GM12875 (cell line): Measurements from ENCODE around the gene NFE2L1.
A peak's percentile ranks its signal among the peaks of the same experiment; 100 is the strongest.

ENCODE experiments used
- H3K4me3 ChIP-seq: one replicate; pipeline ENCODE4 v1.5.1; 2011; ENCODE audit warnings: low read depth, low read length, control low read depth
- CTCF ChIP-seq: IDR thresholded peaks from 2 replicates; pipeline ENCODE4 v1.5.1; 2011; ENCODE audit warnings: low read depth, mild to moderate bottlenecking, control low read depth, inconsistent platforms, low read length, moderate library complexity, borderline replicate concordance; ENCODE audit not compliant: insufficient read depth

The NFE2L1 gene

GRCh38 chr17:48100591-48101011, 52.4 kb downstream of the NFE2L1 start:
- TF ChIP-seq CTCF: no peak
- peak overlapping the region; percentile 89 for H3K4me3 ChIP-seq

GRCh38 chr17:48101012-48101720, 53.0 kb downstream of the NFE2L1 start, which contains the start of gene CBX1:
Gene CBX1 (minus strand): TSS chr17:48101478. CDS start chr17:48077004, 24,474 bp downstream.
- H3K4me3 ChIP-seq: peak within 1 kb of the TSS; percentile 89
- TF ChIP-seq CTCF: no peak

GRCh38 chr17:48102043-48102750, 54.0 kb downstream of the NFE2L1 start:
- TF ChIP-seq CTCF: no peak
- no peak overlapping the region for H3K4me3 ChIP-seq

- no peak overlapping the region for H3K4me3 ChIP-seq
- TF ChIP-seq CTCF: no peak
These were observed 54.9 kb downstream of the NFE2L1 start for GRCh38 chr17:48102798-48103715.

GRCh38 chr17:48104440-48104839, 56.3 kb downstream of the NFE2L1 start:
- TF ChIP-seq CTCF: no peak
- no peak overlapping the region for H3K4me3 ChIP-seq

- no peak for TF ChIP-seq CTCF
- peak overlapping the region; percentile 63 for H3K4me3 ChIP-seq
These were observed 58.6 kb downstream of the NFE2L1 start for GRCh38 chr17:48106802-48107136.
